ENCODE results near the gene MCM3AP. TPM values are rescaled to one million over a fixed set of nuclear protein-coding genes. Genes with fewer than 3 reads are reported as not detected.

Gene MCM3AP
- total and polyA plus RNA-seq, 9 of the 15 experiments (the other 6 are each of a cell fraction or from before 2014, with no cell fraction given), result 6.5 to 179 (median 69.6) TPM

- no peak for TF ChIP-seq RREB1 (CRISPR knock-in tag; IDR thresholded peaks at IDR 0.05)
- TF ChIP-seq KDM4B (IDR thresholded peaks at IDR 0.05; ENCODE audit: borderline replicate concordance in 2 of 2, low read depth in 1 of 2), result no peak
- TF ChIP-seq BDP1 (IDR thresholded peaks at IDR 0.05; ENCODE audit: insufficient read depth, insufficient read length), result no peak
These were observed 74.0 kb downstream of the MCM3AP start (continued) for GRCh38 chr21:46211376-46211775.

All from K562 (cell line).